ENCODE measurements around the gene AKR1C2. TPM values are rescaled to one million over a fixed set of nuclear protein-coding genes. Genes with fewer than 3 reads are reported as not detected.

Gene AKR1C2
- total and polyA plus RNA-seq, 2 donors from 2014 or later: 11.8 to 16.3 TPM

DNA sequence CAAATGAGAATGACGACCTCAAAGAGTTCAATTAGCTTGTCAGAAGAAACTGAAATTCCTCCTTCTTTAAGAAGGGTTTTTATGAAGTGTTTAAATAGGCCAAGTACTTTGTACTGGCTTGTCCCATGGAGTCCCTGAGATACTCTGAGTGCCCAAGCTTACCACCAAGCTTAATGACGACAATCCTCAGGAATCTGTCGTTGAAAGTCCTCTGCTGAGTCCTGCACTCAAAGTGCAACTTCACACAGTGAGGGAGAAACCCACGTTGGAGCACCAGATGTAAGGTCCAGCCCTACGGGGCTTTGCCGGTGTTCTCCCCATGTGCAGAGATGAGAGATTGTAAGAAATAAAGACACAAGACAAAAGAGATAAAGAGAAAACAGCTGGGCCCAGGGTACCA lies 42.8 kb upstream of the AKR1C2 start:
- no peak overlapping the region for H3K4me3 ChIP-seq (ENCODE audit: low read length in 3 of 3)
- H3K4me1 ChIP-seq (ENCODE audit: control insufficient read depth in 2 of 3, insufficient read depth in 2 of 3, low read depth in 1 of 3, low read length in 3 of 3): peaks cover 0 to 3% (median 1%) of the 10 kb centered on the region in 3 donors
- H3K27ac ChIP-seq (ENCODE audit: low read depth in 2 of 2, low read length in 2 of 2): no peak overlapping the region
- no peak overlapping the region for H3K9ac ChIP-seq (ENCODE audit: low read length in 3 of 3)
- TF ChIP-seq, protein P1, sequence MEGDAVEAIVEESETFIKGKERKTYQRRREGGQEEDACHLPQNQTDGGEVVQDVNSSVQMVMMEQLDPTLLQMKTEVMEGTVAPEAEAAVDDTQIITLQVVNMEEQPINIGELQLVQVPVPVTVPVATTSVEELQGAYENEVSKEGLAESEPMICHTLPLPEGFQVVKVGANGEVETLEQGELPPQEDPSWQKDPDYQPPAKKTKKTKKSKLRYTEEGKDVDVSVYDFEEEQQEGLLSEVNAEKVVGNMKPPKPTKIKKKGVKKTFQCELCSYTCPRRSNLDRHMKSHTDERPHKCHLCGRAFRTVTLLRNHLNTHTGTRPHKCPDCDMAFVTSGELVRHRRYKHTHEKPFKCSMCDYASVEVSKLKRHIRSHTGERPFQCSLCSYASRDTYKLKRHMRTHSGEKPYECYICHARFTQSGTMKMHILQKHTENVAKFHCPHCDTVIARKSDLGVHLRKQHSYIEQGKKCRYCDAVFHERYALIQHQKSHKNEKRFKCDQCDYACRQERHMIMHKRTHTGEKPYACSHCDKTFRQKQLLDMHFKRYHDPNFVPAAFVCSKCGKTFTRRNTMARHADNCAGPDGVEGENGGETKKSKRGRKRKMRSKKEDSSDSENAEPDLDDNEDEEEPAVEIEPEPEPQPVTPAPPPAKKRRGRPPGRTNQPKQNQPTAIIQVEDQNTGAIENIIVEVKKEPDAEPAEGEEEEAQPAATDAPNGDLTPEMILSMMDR (IDR thresholded peaks at IDR 0.05; ENCODE audit: borderline replicate concordance, extremely low read depth, insufficient read depth): no peak
- H3K9me3 ChIP-seq (ENCODE audit: control insufficient read depth in 2 of 3, insufficient read depth in 1 of 3, low read length in 3 of 3): no peaks in the 10 kb centered on the region
- FAIRE-seq: no peak
- H3K36me3 ChIP-seq (ENCODE audit: control insufficient read depth in 2 of 3, insufficient read depth in 3 of 3, low read length in 3 of 3): no peaks in the 10 kb centered on the region
- intact Hi-C loops (cut with DNase I): no loop called here
- DNase-seq: no peak
- no peaks in the 10 kb centered on the region for H3K27me3 ChIP-seq (ENCODE audit: control insufficient read depth, insufficient read depth, low read length)

DNA sequence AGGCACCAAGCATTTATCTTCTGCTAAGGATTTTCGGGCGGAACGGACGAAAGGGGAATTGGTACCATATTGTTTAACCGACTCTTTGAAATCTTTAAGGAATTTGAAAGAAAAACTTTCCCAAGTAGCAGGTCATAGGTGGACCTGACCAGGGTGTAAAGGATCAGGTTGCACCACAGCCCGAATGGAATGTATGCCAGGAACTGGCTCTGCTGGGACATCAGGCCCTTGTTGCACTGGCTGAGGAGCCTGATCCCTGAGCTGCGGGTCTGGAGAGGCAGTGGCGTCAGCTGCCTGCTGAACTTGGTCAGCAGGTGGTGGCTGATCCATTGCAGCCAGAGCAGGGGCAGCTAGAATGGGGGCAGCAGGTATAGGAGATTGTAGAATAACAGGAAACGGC lies 41.4 kb upstream of the AKR1C2 start:
- TF ChIP-seq, protein P1 (IDR thresholded peaks at IDR 0.05; ENCODE audit: borderline replicate concordance, extremely low read depth, insufficient read depth): no peak
- H3K27ac ChIP-seq (ENCODE audit: low read depth in 2 of 2, low read length in 2 of 2): no peak overlapping the region
- no peak overlapping the region for H3K4me3 ChIP-seq (ENCODE audit: low read length in 3 of 3)
- intact Hi-C loops (cut with DNase I): no loop called here
- H3K9me3 ChIP-seq (ENCODE audit: control insufficient read depth in 2 of 3, insufficient read depth in 1 of 3, low read length in 3 of 3): no peaks in the 10 kb centered on the region
- no peaks in the 10 kb centered on the region for H3K27me3 ChIP-seq (ENCODE audit: control insufficient read depth, insufficient read depth, low read length)
- H3K4me1 ChIP-seq (ENCODE audit: control insufficient read depth in 2 of 3, insufficient read depth in 2 of 3, low read depth in 1 of 3, low read length in 3 of 3): peaks cover 0 to 10% (median 3%) of the 10 kb centered on the region in 3 donors
- no peak for FAIRE-seq
- no peak overlapping the region for H3K9ac ChIP-seq (ENCODE audit: low read length in 3 of 3)
- DNase-seq: peak in 1 of 5 donors; percentile 22
- no peaks in the 10 kb centered on the region for H3K36me3 ChIP-seq (ENCODE audit: control insufficient read depth in 2 of 3, insufficient read depth in 3 of 3, low read length in 3 of 3)

DNA sequence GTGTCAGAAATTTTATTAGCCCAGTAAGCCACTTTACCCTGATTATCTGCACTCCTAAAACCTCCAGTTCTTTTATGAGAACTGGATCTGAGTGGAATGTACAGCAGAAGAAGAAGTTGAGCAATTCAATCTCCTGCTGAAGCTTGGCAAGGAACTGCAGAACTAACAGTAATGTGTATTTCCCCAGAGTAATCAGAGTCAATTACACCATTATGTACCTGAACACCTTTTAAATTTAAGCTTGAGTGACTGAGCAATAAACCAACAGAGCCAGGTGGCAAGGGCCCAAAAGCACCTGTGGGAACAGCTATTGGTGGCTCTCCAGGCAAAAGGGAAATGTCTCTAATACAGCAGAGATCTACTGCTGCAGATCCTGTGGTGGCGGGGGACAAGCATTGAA lies 40.1 kb upstream of the AKR1C2 start:
- DNase-seq (peak in 3 of 5 donors; percentile 17 to 81 (median 30)), FAIRE-seq (no peak)
- TF ChIP-seq, protein P1 (IDR thresholded peaks at IDR 0.05; ENCODE audit: borderline replicate concordance, extremely low read depth, insufficient read depth): no peak
- H3K9ac ChIP-seq (ENCODE audit: low read length in 3 of 3): no peak overlapping the region
- no peaks in the 10 kb centered on the region for H3K27me3 ChIP-seq (ENCODE audit: control insufficient read depth, insufficient read depth, low read length)
- no peak overlapping the region for H3K27ac ChIP-seq (ENCODE audit: low read depth in 2 of 2, low read length in 2 of 2)
- no peaks in the 10 kb centered on the region for H3K9me3 ChIP-seq (ENCODE audit: control insufficient read depth in 2 of 3, insufficient read depth in 1 of 3, low read length in 3 of 3)
- H3K36me3 ChIP-seq (ENCODE audit: control insufficient read depth in 2 of 3, insufficient read depth in 3 of 3, low read length in 3 of 3): no peaks in the 10 kb centered on the region
- intact Hi-C loops (cut with DNase I): no loop called here
- H3K4me3 ChIP-seq (ENCODE audit: low read length in 3 of 3): no peak overlapping the region
- H3K4me1 ChIP-seq (ENCODE audit: control insufficient read depth in 2 of 3, insufficient read depth in 2 of 3, low read depth in 1 of 3, low read length in 3 of 3): peaks cover 0 to 10% (median 3%) of the 10 kb centered on the region in 3 donors

DNA sequence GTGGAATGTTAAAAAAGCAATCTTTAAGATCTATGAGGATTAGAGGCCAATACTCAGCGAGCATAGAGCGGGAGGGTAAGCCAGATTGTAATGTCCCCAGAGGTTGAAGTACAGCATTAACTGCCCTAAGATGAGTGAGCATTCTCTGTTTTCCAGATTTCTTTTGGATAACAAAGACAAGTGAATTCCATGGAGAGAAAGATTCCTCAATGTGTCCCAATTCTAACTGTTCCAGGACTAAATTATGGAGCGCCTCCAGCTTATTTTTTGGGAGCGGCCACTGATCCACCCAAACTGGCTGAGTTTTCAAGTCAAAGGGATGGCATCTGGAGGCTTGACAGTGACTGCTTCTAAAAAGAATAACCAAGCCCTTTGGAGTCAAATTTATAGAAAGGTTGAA lies 39.3 kb upstream of the AKR1C2 start:
- Histone ChIP-seq H3K36me3 (ENCODE audit: control insufficient read depth in 2 of 3, insufficient read depth in 3 of 3, low read length in 3 of 3) (no peaks in the 10 kb centered on the region), H3K27ac (ENCODE audit: low read depth in 2 of 2, low read length in 2 of 2) (no peak overlapping the region), H3K27me3 (ENCODE audit: control insufficient read depth, insufficient read depth, low read length) (no peaks in the 10 kb centered on the region), H3K4me3 (ENCODE audit: low read length in 3 of 3) (no peak overlapping the region), H3K9me3 (ENCODE audit: control insufficient read depth in 2 of 3, insufficient read depth in 1 of 3, low read length in 3 of 3) (no peaks in the 10 kb centered on the region), H3K9ac (ENCODE audit: low read length in 3 of 3) (no peak overlapping the region), H3K4me1 (ENCODE audit: control insufficient read depth in 2 of 3, insufficient read depth in 2 of 3, low read depth in 1 of 3, low read length in 3 of 3) (peaks cover 0 to 10% (median 3%) of the 10 kb centered on the region in 3 donors)
- intact Hi-C loops (cut with DNase I): no loop called here
- no peak for FAIRE-seq
- DNase-seq: no peak
- TF ChIP-seq, protein P1 (IDR thresholded peaks at IDR 0.05; ENCODE audit: borderline replicate concordance, extremely low read depth, insufficient read depth): no peak

Data from kidney (tissue), 14 donors.